Measurements from ENCODE around the gene NTSR1.

DNA sequence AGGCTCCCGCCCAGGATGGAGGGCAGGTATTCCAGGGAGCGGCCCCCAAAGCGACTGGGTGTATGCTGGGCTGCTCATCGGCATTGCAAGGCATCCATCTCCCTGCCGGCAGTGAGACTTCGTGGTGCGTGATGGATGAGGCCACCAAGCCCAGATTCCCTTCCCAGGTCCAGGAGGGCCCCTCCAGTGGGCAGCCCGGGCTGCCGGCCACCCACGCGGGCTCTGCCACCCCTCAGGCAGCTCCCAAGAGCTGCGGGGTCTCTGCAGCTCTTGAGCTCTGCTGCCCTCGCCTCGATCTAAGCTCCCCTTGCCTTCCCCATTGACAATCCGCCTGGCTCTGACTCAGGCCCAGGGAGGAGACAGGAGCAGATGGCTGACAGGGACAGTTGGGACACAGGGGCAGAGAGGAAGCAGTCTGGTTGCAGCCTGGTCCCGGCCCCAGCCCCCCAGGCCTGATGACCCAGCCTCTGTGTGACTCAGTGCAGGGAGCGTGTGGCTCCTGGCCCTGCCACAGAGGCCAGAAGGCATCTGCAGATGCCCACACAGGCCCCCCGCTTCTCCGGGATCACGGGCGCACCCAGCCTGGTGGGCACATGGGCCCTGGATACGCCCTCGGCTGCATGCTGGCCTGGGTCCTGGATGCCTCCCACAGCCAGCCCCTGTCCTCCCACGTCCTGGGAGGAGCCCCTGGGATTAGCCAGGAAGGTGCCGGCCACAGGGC, 33.3 kb upstream of the NTSR1 start:
- TF ChIP-seq, protein P1, sequence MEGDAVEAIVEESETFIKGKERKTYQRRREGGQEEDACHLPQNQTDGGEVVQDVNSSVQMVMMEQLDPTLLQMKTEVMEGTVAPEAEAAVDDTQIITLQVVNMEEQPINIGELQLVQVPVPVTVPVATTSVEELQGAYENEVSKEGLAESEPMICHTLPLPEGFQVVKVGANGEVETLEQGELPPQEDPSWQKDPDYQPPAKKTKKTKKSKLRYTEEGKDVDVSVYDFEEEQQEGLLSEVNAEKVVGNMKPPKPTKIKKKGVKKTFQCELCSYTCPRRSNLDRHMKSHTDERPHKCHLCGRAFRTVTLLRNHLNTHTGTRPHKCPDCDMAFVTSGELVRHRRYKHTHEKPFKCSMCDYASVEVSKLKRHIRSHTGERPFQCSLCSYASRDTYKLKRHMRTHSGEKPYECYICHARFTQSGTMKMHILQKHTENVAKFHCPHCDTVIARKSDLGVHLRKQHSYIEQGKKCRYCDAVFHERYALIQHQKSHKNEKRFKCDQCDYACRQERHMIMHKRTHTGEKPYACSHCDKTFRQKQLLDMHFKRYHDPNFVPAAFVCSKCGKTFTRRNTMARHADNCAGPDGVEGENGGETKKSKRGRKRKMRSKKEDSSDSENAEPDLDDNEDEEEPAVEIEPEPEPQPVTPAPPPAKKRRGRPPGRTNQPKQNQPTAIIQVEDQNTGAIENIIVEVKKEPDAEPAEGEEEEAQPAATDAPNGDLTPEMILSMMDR (IDR thresholded peaks at IDR 0.05; ENCODE audit: low read depth, low read length, poor library complexity, severe bottlenecking) = no peak
- TF ChIP-seq EZH2phosphoT487 (IDR thresholded peaks at IDR 0.05; ENCODE audit: borderline replicate concordance, low read length) = no peak

All from DOHH2 (cell line).